RKO (cell line): ENCODE measurements around the gene DEFB128.

Experiments used
- DNase-seq: peaks from one replicate; pipeline ENCODE4 v3.0.0-alpha.2; 2016; ENCODE audit warnings: low spot score

The DEFB128 gene

DNA sequence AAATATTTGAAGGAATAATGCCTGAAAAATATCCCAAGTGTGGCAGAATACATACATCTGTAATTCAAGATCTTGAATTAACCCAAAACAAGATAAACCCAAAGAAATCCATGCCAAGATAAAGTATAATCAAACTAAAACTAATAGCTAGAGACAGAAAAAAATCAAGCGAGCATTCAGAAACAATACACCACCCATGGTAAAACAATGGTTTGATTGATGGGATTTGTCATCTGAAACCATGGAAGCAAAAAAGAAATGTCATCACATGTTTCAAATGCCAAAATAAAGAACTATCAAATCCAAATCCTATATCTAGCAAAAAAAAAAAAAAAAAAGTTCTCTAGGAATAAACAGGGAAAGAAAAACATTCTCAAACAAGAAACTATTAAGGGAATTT is 37.4 kb downstream of the DEFB128 start:
- DNase-seq = no peak

DNA sequence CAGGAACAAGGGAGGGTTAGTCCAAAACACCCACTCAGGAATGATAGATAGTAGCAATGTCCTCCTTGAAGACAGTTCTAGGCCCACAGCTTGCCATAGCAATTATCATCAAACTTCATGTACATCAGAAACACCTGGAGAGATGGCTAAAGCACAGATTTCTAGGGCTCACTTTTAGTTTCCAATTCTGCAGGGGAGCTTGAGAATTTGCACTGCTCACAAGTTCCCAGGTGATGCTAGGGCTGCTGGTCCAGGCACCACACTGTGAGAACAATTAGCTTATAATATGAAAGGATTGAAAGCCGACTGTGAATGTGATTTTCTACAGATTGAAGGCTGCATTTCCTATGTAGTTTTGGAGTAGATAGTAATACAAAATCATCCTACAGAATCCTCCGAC is 43.6 kb downstream of the DEFB128 start:
- no peak for DNase-seq

- no peak for DNase-seq
Observed at GRCh38 chr20:142290-142689, 47.2 kb downstream of the DEFB128 start, which contains the start of gene DEFB126. Gene DEFB126, plus strand, starts transcription at chr20:142590. Its CDS starts 39 bp downstream, at chr20:142629.
